HG03575 (cell line): ENCODE measurements around the gene ADAMTS19.

Experiments used
- ATAC-seq: cut with Tn5 transposase; IDR thresholded peaks from one replicate; pipeline ENCODE4 v1.9.1; 2021; ENCODE audit not compliant: unreplicated experiment, insufficient number of reproducible peaks, low FRiP score; ENCODE audit errors: extremely low read depth

ADAMTS19 gene

GRCh38 chr5:129460936-129461710 is 1.0 kb downstream of the ADAMTS19 start:
- no peak for ATAC-seq

DNA sequence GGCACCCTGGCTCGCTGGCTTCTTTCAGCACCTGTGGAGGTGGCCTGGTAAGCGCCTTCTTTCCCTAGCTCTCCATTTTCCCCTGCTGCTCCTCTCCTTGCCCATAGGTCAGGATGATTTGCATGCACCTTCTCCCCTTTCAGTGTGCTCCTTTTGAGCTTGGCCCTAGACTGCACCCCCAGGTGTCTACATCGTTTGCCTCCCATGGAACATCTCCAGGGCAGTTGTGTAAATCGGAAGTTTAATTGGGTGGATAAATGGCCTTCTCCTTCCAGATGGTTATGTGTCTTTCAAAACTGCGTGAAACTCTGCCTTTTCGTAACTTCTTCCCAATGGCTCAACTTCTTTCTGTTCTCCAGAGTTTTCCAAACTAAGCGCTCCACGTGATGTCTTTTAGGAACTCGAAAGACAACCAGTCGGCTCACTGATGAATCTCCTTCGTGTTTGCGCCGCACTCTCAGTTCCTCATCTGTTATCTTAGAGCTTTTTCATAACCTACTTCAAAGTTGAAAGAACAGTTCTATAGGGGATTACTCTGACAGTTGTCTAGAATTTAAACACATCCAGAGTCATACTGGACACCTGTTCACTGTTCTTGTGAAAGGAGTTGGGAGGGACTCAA is 1.7 kb downstream of the ADAMTS19 start:
- no peak for ATAC-seq

GRCh38 chr5:129465776-129466344 is 5.8 kb downstream of the ADAMTS19 start:
- ATAC-seq = no peak

DNA sequence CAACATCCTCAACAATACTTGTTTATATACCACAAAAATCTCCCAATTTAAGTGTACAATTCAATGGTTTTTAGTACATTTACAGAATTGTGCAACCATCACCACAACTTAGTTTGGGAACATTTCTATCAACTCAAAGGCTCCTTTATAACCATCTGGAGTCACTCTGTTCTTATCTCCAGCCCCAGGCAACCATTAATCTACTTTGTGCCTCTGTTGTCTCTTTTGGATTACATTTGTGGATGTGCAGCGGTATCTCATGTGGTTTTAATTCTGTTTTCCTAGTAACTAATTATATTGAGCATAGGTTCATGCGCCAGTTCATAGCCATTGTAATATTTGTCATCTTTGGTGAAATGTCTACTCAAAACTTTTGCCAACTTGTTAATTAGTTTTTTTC is 14.4 kb downstream of the ADAMTS19 start:
- ATAC-seq = no peak

- ATAC-seq = no peak
Observed at GRCh38 chr5:129476751-129477150, 16.7 kb downstream of the ADAMTS19 start.

GRCh38 chr5:129477532-129477931 is 17.4 kb downstream of the ADAMTS19 start:
- no peak for ATAC-seq

GRCh38 chr5:129481161-129481560 is 21.1 kb downstream of the ADAMTS19 start:
- no peak for ATAC-seq

GRCh38 chr5:129496421-129496820 is 36.3 kb downstream of the ADAMTS19 start:
- ATAC-seq = no peak

- ATAC-seq = no peak
Observed at GRCh38 chr5:129496864-129497595, 36.9 kb downstream of the ADAMTS19 start.

- ATAC-seq = no peak
Observed at GRCh38 chr5:129499208-129499852, 39.2 kb downstream of the ADAMTS19 start.

DNA sequence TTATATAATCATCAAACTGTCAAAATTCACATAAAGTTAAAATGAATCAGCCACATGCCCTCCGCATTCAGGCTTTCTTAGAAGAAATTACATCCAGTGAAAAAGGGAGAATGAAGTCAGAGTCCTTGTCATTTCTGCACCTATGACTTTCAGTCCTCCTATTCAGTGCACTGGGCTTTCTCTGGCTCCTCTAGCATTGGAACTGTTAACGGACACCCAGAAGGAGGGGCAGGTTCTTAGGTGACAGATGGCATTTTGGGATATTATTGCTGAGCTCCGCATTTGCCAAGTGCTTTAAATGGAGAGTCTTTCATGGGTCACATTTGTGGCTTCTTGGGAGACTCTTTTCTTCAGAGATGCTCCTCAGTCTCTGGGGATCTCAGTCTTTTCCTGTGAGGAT is 40.0 kb downstream of the ADAMTS19 start:
- no peak for ATAC-seq

- no peak for ATAC-seq
Observed at GRCh38 chr5:129506086-129506485, 46.0 kb downstream of the ADAMTS19 start.

- ATAC-seq = no peak
Observed at GRCh38 chr5:129506950-129507349, 46.9 kb downstream of the ADAMTS19 start.

DNA sequence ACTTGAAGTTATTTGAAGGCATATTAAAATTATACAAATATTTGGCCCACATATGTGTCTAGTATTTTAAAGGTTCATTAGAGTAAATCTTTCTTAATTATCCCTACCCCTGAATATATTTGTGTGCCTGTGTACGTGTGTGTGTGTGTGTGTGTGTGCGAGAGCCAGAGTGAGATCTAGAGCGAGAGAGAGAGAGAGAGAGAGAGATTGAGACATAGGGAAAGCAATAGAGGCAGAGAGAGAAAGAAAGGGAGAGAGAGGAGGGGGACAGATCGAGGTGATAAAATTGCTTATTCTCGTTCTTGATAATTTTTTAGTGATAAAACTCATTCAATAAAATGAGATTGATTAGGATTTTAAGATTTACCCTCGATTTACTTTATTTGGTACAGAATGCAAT is 47.4 kb downstream of the ADAMTS19 start:
- ATAC-seq = no peak

DNA sequence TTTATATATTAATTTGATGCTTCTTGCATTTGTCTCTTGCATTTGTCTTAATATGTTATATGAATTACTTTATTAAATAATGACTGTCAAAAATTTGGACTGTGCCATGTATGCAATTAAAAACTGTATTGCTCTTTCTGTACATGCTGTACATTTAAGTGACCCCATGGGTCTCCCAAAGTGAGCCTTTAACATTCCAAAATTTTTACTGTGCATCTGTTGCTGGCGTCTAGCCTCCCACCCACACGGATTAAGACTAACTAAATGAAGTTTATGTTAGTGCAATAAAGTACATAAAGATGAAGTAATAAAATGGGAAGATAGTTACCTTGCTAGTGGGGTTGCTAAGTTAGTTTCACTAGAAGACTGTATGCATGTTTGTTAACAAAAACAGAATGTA is 48.5 kb downstream of the ADAMTS19 start:
- ATAC-seq = no peak

DNA sequence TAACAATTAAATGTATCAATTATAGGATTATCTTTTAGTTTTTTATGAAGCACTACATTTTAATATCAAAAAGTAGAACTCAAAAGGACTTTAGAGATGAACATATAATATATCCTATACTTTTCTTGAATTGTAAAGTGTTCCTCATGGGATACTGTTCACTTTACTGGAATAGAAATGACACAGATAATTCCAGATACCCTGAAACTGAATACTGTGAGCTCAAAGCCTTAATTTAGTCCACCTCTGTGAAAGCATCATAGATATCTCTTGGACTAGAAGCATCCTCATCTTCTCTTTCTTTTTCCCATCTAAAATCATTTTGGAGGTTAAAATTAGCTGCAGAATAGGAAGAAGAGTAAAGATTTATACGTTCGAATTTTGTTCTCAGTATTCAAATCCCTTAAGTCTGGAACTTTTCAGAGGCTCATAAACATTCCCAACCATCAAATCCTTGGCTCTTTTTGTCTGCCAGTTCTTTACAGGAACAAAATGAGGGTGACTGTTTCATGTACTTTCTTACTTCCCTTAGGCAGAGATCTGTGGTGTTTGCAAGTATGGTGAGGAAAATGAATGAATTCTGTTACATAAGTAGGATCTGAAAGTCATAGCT is 49.4 kb downstream of the ADAMTS19 start:
- no peak for ATAC-seq

DNA sequence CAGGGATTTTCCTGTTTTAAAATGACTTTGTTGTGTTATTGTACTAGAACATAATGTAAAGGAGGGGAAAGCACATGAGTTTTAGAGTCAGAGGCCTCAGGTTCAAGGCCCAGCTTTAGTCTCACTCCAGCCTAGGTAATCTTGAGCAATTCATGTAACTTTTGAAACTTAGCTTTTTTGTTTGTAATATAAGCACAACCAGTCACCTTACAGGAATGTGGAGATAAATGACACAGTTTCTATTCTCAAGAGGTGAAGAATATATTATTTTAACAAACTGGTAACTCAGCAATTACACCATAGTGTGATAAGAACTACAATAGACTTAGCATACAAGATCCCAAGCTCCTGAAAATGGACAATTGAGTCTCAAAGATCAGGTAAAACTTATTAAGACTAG is 51.2 kb downstream of the ADAMTS19 start:
- ATAC-seq = no peak

DNA sequence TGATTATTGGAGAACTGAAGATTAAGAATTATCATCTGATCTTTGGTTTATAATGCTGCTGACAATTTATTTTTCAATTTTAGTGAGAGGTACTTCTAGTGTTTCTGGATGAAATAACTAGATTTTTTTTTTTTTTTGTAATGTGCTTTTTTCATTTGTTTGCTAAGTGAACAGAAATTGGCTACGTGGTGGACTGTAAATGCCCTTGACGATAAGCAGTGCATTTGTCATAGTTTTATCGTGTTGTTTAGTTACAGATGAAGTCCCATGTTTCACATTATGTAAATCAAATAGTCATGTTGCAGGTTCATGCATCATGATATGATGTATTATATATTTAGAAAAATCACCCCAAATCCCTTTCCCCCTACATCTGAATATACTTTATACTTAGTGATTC is 81.0 kb downstream of the ADAMTS19 start:
- ATAC-seq = no peak
